ENCODE results near the gene PRPF38B. TPM values are rescaled to one million over a fixed set of nuclear protein-coding genes. Genes with fewer than 3 reads are reported as not detected.
"Not testable (repeated sequence)": the region's sequence is repeated elsewhere in the genome, so short reads cannot be mapped to it uniquely, and the experiment has no call there.

PRPF38B gene
- total RNA-seq, 3 donors from 2014 or later = 26.9 to 40.8 (median 32.8) TPM

GRCh38 chr1:108692724-108693655 is 880 bp downstream of the PRPF38B start:
- H3K36me3 ChIP-seq = no peaks in the 10 kb centered on the region
- DNase-seq (ENCODE audit: low spot score in 2 of 2) = peak; percentile 56 to 65
- H3K27ac ChIP-seq = peak overlapping the region; percentile 91 to 98
- no peak for TF ChIP-seq POLR2AphosphoS5 (IDR thresholded peaks at IDR 0.05)
- no peak for TF ChIP-seq POLR2A (IDR thresholded peaks at IDR 0.05)
- no peak for TF ChIP-seq CTCF (IDR thresholded peaks at IDR 0.05)
- H3K4me3 ChIP-seq = peak overlapping the region; percentile 75 to 95 (median 92)
- H3K4me1 ChIP-seq = peaks cover 0 to 6% of the 10 kb centered on the region in 2 donors
- intact Hi-C loops (cut with DNase I; ENCODE audit: low total_unique reads) = no loop called here
- no peaks in the 10 kb centered on the region for H3K27me3 ChIP-seq
- H3K9me3 ChIP-seq = no peaks in the 10 kb centered on the region

- Histone ChIP-seq H3K27ac (peak overlapping the region in 1 of 2 donors; percentile 10), H3K9me3 (no peaks in the 10 kb centered on the region), H3K27me3 (no peaks in the 10 kb centered on the region), H3K36me3 (no peaks in the 10 kb centered on the region), H3K4me3 (no peak overlapping the region), H3K4me1 (peaks cover 0 to 6% of the 10 kb centered on the region in 2 donors)
- TF ChIP-seq POLR2A (IDR thresholded peaks at IDR 0.05) (no peak), CTCF (IDR thresholded peaks at IDR 0.05) (no peak), POLR2AphosphoS5 (IDR thresholded peaks at IDR 0.05) (no peak)
- intact Hi-C loops (cut with DNase I; ENCODE audit: low total_unique reads) = no loop called here
- no peak for DNase-seq (ENCODE audit: low spot score in 2 of 2)
Observed at GRCh38 chr1:108695535-108695934, 3.4 kb downstream of the PRPF38B start.

- H3K4me3 ChIP-seq = no peak overlapping the region
- H3K36me3 ChIP-seq = no peaks in the 10 kb centered on the region
- no peaks in the 10 kb centered on the region for H3K27me3 ChIP-seq
- no peaks in the 10 kb centered on the region for H3K4me1 ChIP-seq
- no peak for DNase-seq (ENCODE audit: low spot score in 2 of 2)
- H3K27ac ChIP-seq = no peak overlapping the region
- intact Hi-C loops (cut with DNase I; ENCODE audit: low total_unique reads) = no loop called here
- TF ChIP-seq POLR2AphosphoS5 (IDR thresholded peaks at IDR 0.05) = no peak
- TF ChIP-seq POLR2A (IDR thresholded peaks at IDR 0.05) = no peak
- no peak for TF ChIP-seq CTCF (IDR thresholded peaks at IDR 0.05)
- no peaks in the 10 kb centered on the region for H3K9me3 ChIP-seq
Observed at GRCh38 chr1:108699375-108700332, 7.5 kb downstream of the PRPF38B start.

GRCh38 chr1:108701176-108701849 is 9.2 kb downstream of the PRPF38B start:
- Histone ChIP-seq H3K4me1 (no peaks in the 10 kb centered on the region), H3K27me3 (no peaks in the 10 kb centered on the region), H3K27ac (no peak overlapping the region), H3K36me3 (no peaks in the 10 kb centered on the region), H3K4me3 (no peak overlapping the region), H3K9me3 (no peaks in the 10 kb centered on the region)
- intact Hi-C loops (cut with DNase I; ENCODE audit: low total_unique reads) = no loop called here
- DNase-seq (ENCODE audit: low spot score in 2 of 2) = no peak
- no peak for TF ChIP-seq POLR2AphosphoS5 (IDR thresholded peaks at IDR 0.05)
- no peak for TF ChIP-seq POLR2A (IDR thresholded peaks at IDR 0.05)
- no peak for TF ChIP-seq CTCF (IDR thresholded peaks at IDR 0.05)

- H3K27me3 ChIP-seq; H3K4me3 ChIP-seq; intact Hi-C loops (cut with DNase I; ENCODE audit: low total_unique reads); H3K27ac ChIP-seq; DNase-seq (ENCODE audit: low spot score in 2 of 2); H3K4me1 ChIP-seq; H3K36me3 ChIP-seq; H3K9me3 ChIP-seq: not testable (repeated sequence)
Observed at GRCh38 chr1:108702109-108702508, 10.0 kb downstream of the PRPF38B start.
